Esophagus squamous epithelium (tissue), 5 donors: ENCODE results near the gene GALC. TPM values are rescaled to one million over a fixed set of nuclear protein-coding genes. Genes with fewer than 3 reads are reported as not detected.

Experiments
- DNase-seq: peaks from one replicate; lab custom pipeline; 2025; lab: John Stamatoyannopoulos, UW
- H3K27ac ChIP-seq, 4 donors: fragments of 200-600 bp; sonication (generic); one replicate each; pipeline ENCODE4 v1.5.1; 2016 to 2019; ENCODE audit warnings: mild to moderate bottlenecking in 1 of 4
- H3K27me3 ChIP-seq, 4 donors: fragments of 200-600 bp; sonication (generic); 1 replicate in 3 of 4; 2 replicates in 1 of 4; pipeline versions ENCODE4 v1.5.1 to v1.6.0; 2017 to 2021; ENCODE audit warnings: antibody characterized with exemption in 1 of 4
- H3K36me3 ChIP-seq, 3 donors: fragments of 200-600 bp; sonication (generic); one replicate each; pipeline ENCODE4 v1.5.1; 2016 to 2019
- H3K4me1 ChIP-seq, 3 donors: fragments of 200-600 bp; sonication (generic); one replicate each; pipeline ENCODE4 v1.5.1; 2017 to 2019
- H3K4me3 ChIP-seq, 4 donors: fragments of 200-600 bp; sonication (generic); 1 replicate in 3 of 4; 2 replicates in 1 of 4; pipeline ENCODE4 v1.5.1; 2016 to 2019; ENCODE audit warnings: mild to moderate bottlenecking in 2 of 4, moderate library complexity in 1 of 4
- H3K9me3 ChIP-seq, 3 donors: fragments of 200-600 bp; sonication (generic); one replicate each; pipeline ENCODE4 v1.5.1; 2016 to 2019
- POLR2A ChIP-seq, 4 donors: fragments of 450-650 bp; IDR thresholded peaks; one replicate each; pipeline ENCODE4 v1.6.1; 2017; ENCODE audit warnings: antibody characterized with exemption in 4 of 4, mild to moderate bottlenecking in 4 of 4, moderate library complexity in 3 of 4
- WGBS, 2 donors: methylation state at CpG; one replicate each; pipeline ENCODE4 v1.1.5; 2018; 5-methylcytosine and 5-hydroxymethylcytosine counted together
- intact Hi-C: fragments of 100-400 bp; cut with DNase I; formaldehyde crosslinking; loops from one replicate; pipeline ENCODE4 v1.15.0; 2022
- total RNA-seq, 4 donors: library from RNA; depleted of rRNA; stranded (reverse); fragments of >200 nt; gene quantifications; one replicate each; pipeline ENCODE4 v1.1.0, GENCODE V29; 2016
- TF ChIP-seq, protein P1 (sequence below), 6 experiments: fragments of 450-650 bp in 4 of 6; fragments of 200-600 bp in 2 of 6; sonication (generic) in 2 of 6; IDR thresholded peaks; one replicate each; pipeline ENCODE4 v1.5.1; 2016 to 2019; ENCODE audit warnings: antibody characterized with exemption in 6 of 6, mild to moderate bottlenecking in 4 of 6, moderate library complexity in 4 of 6
- donor health status: DM: yes; HTN: yes; CAD: no.

GALC gene
- total RNA-seq, 4 donors from 2014 or later = 3.4 to 15.8 (median 10.8) TPM

DNA sequence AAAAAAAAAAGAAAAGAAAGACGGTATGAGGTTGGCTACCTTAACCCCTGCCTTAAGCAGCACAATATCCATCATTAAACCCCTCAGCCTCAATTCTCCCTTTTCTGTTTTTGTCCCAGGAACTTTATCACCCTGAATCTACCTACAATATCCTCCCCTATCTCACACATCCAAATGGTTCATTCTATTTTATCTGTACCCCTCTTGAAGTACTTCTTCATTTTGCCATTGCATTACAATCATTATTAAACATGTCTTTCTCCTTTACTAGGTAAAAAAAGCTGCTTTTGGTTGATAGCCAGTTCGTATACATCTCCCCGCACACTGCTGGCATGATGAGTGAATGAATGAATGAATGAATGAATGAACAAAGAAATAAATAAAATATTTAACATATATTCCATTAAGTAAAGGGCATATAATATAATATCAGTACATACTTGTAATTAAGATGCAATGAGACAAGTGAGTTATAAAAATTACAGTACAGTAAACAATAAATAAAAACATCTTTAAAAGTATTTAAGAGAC lies 11.6 kb upstream of the GALC start:
- H3K4me1 ChIP-seq = no peaks in the 10 kb centered on the region
- TF ChIP-seq POLR2A (IDR thresholded peaks at IDR 0.05) = no peak
- TF ChIP-seq, protein P1, sequence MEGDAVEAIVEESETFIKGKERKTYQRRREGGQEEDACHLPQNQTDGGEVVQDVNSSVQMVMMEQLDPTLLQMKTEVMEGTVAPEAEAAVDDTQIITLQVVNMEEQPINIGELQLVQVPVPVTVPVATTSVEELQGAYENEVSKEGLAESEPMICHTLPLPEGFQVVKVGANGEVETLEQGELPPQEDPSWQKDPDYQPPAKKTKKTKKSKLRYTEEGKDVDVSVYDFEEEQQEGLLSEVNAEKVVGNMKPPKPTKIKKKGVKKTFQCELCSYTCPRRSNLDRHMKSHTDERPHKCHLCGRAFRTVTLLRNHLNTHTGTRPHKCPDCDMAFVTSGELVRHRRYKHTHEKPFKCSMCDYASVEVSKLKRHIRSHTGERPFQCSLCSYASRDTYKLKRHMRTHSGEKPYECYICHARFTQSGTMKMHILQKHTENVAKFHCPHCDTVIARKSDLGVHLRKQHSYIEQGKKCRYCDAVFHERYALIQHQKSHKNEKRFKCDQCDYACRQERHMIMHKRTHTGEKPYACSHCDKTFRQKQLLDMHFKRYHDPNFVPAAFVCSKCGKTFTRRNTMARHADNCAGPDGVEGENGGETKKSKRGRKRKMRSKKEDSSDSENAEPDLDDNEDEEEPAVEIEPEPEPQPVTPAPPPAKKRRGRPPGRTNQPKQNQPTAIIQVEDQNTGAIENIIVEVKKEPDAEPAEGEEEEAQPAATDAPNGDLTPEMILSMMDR (IDR thresholded peaks at IDR 0.05) = no peak
- H3K27me3 ChIP-seq = no peaks in the 10 kb centered on the region
- no peaks in the 10 kb centered on the region for H3K9me3 ChIP-seq
- no peak overlapping the region for H3K4me3 ChIP-seq
- H3K36me3 ChIP-seq = no peaks in the 10 kb centered on the region
- no peak for DNase-seq
- WGBS, 2 donors = 50 to 66% methylated on average over 3 of the region's 3 CpGs
- intact Hi-C loops = no loop called here
- H3K27ac ChIP-seq = peak overlapping the region in 1 of 4 donors; percentile 69

DNA sequence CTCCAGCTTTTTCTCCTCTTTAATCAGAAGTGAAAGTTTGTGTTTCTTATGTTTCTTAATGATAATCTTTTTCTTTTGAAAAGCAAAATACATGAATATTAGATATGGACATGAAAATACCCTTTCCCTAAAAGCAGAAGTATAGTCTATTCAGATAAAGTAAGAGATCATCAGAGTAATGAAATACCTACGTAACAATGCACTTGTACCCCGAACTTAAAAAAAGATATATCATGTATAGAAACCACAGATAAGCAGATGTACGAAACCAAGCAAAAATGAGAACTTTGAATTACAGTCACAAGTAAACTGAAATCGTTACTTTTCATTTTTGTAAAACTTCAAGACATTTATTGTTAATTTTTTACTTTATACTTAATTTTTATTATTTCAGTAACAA lies 10.4 kb upstream of the GALC start:
- no peak for DNase-seq
- Histone ChIP-seq H3K4me1 (no peaks in the 10 kb centered on the region), H3K36me3 (no peaks in the 10 kb centered on the region), H3K27me3 (no peaks in the 10 kb centered on the region), H3K9me3 (no peaks in the 10 kb centered on the region), H3K27ac (no peak overlapping the region), H3K4me3 (no peak overlapping the region)
- TF ChIP-seq, protein P1 (IDR thresholded peaks at IDR 0.05) = no peak
- TF ChIP-seq POLR2A (IDR thresholded peaks at IDR 0.05) = no peak
- 78 to 80% methylated on average over 4 of the region's 4 CpGs for WGBS, 2 donors
- intact Hi-C loops = no loop called here

DNA sequence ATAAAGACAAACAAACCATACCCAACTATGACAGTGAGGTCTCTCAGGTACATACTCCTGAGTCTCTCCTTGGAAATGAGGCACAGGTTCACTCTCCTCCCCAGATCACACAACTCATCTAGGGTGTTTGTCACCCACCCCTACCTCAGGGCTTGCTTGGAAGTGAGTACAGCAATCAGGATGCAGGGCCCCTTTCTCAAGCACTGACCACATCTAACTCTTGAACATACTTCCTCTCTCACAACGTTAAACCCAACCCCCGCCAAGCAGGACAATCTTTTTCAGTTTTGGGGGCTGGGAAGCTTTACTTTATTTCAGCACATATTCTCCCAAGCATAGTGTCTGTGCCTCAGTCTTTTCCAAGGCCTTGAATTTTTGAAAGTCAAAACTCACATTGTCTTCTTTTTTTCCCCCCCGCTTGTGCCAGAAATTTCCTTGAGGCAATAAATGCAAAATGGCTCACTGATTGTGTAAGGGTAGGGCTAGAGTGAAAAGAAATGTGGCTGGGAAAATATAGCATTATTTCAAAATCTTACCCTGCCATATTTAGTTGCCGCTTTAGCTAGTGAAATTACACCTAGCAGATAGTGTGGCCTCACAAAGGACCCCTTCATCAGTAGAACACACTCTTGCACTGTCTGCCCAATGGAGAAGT lies 9.6 kb upstream of the GALC start:
- no peaks in the 10 kb centered on the region for H3K4me1 ChIP-seq
- H3K27me3 ChIP-seq = no peaks in the 10 kb centered on the region
- DNase-seq = no peak
- peak overlapping the region in 2 of 4 donors; percentile 0 to 25 for H3K27ac ChIP-seq
- no peaks in the 10 kb centered on the region for H3K9me3 ChIP-seq
- H3K36me3 ChIP-seq = no peaks in the 10 kb centered on the region
- TF ChIP-seq, protein P1 (IDR thresholded peaks at IDR 0.05) = no peak
- TF ChIP-seq POLR2A (IDR thresholded peaks at IDR 0.05) = no peak
- intact Hi-C loops = no loop called here
- no peak overlapping the region for H3K4me3 ChIP-seq
- WGBS, 2 donors = 73 to 78% methylated on average over 4 of the region's 4 CpGs

DNA sequence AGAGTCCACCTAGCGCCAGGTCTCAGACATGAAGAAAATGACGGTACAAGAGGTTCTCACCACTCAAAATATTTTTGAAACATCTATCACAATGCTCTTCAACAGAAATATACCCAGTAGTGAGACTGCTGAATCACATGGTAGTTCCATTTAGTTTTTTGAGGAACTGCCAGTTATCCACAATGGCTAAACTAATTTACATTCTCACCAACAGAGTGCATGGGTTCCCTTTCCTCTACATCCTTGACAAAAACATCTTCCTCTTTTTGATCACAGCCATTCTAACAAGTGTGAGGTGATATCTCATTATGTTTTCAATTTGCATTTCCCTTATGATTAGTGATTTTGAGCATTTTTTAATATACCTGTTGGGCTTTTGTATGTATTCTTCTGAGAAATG lies 6.3 kb upstream of the GALC start:
- TF ChIP-seq, protein P1 (IDR thresholded peaks at IDR 0.05) = no peak
- TF ChIP-seq POLR2A (IDR thresholded peaks at IDR 0.05) = no peak
- no peak for DNase-seq
- H3K9me3 ChIP-seq = no peaks in the 10 kb centered on the region
- no peak overlapping the region for H3K27ac ChIP-seq
- intact Hi-C loops = no loop called here
- H3K4me1 ChIP-seq = no peaks in the 10 kb centered on the region
- no peak overlapping the region for H3K4me3 ChIP-seq
- H3K27me3 ChIP-seq = no peaks in the 10 kb centered on the region
- H3K36me3 ChIP-seq = no peaks in the 10 kb centered on the region
- 85 to 90% methylated on average over 2 of the region's 2 CpGs for WGBS, 2 donors

DNA sequence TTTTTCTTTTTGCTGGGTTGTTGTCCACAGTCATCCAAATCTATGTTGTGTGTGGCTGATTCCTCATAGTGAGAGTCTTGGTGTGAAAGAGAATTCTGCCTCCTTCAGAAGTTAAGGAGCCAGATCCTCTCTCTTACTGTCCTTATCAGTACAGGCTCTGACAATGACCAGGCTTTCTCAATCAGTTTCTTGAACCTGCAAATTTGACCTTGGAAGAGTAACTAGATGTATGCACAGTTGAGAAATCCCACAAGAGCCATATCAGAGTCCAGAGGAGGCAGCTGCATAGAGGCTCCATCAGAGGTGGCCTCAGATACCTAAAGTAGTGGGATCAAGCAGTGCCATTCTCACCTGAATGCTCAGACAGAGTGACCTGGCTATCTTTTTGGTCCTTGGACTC lies 5.5 kb upstream of the GALC start:
- Histone ChIP-seq H3K27me3 (no peaks in the 10 kb centered on the region), H3K4me3 (no peak overlapping the region), H3K4me1 (peaks cover 0 to 5% (median 4%) of the 10 kb centered on the region in 3 donors), H3K36me3 (no peaks in the 10 kb centered on the region), H3K27ac (no peak overlapping the region), H3K9me3 (no peaks in the 10 kb centered on the region)
- TF ChIP-seq, protein P1 (IDR thresholded peaks at IDR 0.05) = no peak
- TF ChIP-seq POLR2A (IDR thresholded peaks at IDR 0.05) = no peak
- intact Hi-C loops = no loop called here
- DNase-seq = no peak
